ELF-1 (cell line): ENCODE results near the gene AHCYL2.
"Not testable (repeated sequence)": the region's sequence is repeated elsewhere in the genome, so short reads cannot be mapped to it uniquely, and the experiment has no call there.

ENCODE experiments used
- DNase-seq: peaks from one replicate; pipeline ENCODE4 v3.0.0-alpha.2; 2016; ENCODE audit warnings: low read depth, low spot score

The AHCYL2 gene

GRCh38 chr7:129423700-129424410 lies 199.0 kb downstream of the AHCYL2 start:
- no peak for DNase-seq

GRCh38 chr7:129426482-129426881 lies 201.7 kb downstream of the AHCYL2 start:
- no peak for DNase-seq

GRCh38 chr7:129427526-129428045 lies 202.8 kb downstream of the AHCYL2 start:
- no peak for DNase-seq

DNA sequence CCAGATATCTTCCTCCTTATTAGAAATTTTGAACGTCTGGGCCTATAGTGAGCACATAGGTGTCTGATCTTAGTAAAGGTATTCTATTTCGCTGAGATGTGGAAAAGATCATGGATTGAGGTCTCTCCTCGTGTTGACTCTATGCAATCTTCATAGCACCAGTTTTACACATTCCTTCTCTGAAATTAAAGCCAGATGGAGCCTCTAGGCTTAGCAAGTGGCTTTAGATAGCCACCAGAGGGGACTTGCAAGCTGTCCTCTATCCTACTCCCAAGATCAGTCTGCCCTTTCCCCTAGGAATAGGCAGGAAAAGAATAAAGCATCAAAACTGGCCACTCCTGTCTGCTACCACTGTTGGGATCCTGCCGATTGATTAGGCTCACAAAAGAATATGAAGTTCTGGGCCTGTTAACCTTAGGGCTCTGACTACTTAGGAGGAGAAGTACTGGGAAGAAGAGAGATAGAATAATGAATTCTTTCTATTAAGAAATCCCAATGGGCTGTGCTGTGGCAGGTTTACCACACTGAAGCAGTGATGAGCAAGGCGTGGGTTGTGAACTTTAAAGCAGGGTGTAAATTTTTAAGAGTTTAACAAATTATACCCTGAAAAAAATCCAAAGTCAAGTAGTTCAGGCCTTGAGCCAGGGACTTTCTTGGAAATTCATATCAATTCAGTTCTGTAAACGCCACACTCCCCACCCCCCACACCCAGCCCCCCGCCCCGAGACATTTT lies 207.2 kb downstream of the AHCYL2 start:
- no peak for DNase-seq

- peak; percentile 94 for DNase-seq
These were observed 209.2 kb downstream of the AHCYL2 start, which contains the start of gene STRIP2 for GRCh38 chr7:129433847-129434674. STRIP2 (plus strand) TSS chr7:129434432; CDS start chr7:129434473, 41 bp downstream.

DNA sequence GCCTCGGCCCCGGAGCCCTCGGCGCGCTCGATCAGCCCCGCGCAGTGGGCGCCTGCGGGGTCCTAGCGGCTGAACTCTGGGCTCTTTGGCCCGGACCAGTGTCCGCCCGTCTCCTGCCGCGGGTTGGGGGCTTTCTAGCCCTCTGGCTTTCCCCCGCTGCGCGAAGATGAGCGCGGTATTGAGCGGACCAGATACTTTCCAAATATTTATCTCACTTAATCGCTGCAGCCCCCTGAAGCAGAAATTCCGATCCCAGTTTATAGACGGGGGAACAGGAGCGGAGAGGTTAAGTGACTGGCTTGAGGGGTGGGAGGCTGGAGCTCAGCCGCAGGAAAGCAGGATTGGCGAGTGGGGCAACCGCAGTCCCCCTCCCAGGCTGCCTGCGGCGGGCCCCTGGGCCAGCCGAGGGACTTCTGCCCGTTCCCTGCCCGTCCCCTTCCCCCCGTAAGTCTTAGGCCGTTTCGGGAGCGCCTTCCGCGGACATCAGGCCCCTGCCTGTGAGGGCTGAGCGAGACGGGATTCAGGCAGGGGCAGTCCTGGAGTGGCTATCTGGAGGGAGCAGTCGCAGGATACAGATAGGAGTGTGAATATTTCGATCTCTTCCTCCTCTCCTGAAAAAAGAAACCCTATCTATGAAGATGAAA lies 210.0 kb downstream of the AHCYL2 start:
- peak; percentile 71 for DNase-seq

DNA sequence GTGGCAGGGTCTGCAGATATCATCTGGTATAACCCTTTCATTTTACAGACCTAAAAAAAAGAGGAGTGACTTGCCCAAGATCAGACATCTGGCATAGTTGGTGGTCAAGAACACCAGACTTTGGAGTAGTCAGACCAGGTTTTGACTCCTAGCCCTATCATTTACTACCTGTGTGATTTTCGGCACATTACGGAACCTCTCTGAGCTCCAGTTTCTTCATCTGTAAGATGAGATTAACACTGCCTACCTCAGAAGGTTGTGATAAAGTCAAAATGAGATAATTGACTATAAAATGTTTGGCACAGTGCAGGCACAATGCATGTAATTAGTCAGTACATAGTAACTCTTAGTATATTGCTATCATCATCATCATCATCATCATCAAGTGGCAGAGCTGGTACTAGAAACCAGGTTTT lies 210.6 kb downstream of the AHCYL2 start:
- DNase-seq, result no peak

DNA sequence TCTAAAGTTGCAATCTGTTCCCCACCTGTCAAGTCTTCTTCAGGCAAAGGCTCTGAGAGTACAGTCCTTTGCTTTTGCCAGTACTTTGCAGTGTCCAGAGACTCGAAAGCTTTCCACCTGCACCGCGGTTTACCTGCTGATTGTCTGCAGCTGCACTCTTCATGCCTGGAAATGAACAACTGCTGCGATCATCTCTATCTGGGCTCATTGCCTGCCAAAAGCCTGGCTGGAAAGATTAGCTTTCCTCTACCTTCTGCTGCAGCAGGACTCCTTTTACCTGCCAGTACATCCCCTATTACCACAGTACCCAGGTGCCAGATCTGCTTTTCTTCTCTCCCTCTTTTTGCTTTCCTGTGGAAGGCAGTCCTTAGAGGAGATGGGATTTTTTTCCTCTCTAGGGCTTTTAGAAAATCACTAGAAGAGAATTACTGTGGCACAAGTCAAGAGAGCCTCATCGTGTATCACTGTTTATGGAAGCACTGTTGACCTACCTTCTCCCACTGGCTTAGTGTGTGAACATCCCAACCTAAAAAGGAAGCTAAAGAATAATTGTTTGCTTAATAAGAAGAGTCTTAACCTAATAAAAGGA lies 211.6 kb downstream of the AHCYL2 start:
- DNase-seq, result no peak

DNA sequence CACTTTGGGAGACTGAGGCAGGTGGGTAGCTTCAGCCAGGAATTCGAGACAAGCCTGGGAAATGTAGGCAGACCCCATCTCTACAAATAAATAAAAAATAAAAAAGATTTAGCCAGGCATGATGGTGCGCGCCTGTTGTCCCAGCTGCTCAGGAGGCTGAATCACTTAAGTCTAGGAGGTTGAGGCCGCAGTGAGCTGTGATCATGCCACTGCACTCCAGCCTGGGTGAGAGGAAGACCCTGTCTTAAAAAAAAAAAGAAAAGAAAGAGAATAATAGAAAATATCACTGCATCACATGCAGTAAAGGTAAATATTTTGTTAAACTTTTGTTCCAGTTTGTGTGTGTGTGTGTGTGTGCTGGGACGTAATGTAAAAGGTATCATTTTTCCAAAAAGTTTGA lies 212.4 kb downstream of the AHCYL2 start:
- DNase-seq, result no peak

DNA sequence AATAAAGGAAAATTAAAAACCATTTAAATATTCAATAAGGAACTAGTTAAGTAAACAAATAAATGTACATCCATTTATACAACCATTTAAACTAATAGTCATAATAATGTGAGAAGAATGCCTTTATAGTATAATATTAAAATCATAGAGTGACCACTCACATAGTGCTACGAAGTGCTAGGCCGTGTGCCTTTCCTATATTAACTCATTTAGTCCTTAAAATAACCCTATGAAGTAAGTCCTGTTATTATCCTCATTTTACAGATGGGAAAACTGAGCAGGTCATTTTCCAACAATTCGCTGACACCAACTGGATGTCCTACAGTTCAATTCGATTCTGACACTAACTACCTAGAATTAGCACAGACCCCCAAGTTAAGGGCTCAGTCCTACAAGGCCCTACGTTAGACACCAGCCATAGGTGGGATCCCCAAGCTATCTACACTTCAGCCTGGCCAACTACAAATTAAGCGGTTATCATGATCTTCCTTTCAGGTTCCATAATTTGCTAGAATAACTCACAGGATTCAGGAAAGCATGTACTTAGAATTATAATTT lies 213.5 kb downstream of the AHCYL2 start:
- DNase-seq, result no peak

DNA sequence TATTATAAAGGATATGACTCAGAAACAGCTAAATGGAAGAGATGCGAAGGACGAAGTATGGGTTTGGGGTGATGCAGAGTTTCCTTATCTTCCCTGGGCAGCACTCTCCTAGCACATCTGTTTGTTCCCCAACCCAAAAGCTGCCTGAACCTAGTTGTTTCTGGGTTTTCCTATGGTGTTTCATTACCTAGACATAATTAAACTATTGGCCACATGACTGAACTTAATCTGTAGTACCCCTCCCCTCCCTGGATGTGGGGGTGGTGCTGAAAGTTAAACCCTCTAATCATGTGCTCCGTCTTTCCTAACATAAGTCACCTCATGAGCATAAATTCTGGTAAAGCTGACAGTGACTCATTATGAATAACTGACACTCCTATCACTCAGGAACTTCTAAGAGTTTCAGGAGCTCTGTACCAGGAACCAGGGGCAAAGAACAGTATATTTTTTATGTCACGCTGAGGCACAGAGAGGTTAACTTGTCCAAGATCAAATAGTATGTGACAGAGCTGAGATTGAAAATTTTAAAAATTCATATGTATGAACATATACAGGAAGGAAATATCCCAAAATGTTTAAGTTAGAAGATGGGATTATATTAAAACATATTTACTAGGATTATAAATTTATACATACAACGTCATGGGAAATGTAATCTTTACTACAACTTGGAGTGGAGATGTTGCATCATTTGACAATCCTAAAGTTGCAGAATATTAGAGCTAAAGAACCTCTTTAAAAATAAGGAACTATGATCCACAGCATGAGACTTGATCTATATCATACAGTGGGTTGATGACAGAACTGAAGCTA lies 214.2 kb downstream of the AHCYL2 start:
- no peak for DNase-seq

DNA sequence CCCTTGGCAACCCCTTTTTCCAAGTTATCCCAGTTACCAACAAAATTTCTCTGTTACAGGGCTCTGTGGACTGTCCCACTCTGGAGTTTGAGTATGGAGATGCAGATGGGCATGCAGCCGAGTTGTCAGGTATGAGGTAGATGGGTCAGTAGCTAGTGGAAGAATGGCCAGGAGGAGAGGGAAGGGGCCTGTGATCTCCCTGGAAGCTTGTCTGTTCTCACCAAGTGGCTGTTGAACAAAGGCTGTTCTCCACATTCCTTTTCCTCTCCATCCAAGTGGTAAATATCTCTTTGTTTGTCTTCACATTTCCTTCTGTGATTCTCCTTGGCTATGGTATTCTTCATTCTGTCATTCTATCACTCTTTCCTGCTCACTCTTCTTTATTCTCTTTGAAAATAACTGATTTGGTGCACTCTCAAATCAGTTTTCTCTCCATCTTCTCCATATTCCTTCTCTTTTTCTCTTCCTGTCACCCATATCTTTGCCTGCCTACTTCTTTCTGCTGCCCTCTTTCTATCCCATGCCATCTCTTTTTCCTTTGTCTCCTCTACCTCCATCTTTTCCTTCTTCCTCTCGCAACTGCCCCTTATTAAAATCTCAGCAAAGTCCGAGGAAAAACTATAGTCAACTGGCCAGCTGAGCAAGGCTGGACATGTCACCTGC lies 215.3 kb downstream of the AHCYL2 start:
- no peak for DNase-seq

DNA sequence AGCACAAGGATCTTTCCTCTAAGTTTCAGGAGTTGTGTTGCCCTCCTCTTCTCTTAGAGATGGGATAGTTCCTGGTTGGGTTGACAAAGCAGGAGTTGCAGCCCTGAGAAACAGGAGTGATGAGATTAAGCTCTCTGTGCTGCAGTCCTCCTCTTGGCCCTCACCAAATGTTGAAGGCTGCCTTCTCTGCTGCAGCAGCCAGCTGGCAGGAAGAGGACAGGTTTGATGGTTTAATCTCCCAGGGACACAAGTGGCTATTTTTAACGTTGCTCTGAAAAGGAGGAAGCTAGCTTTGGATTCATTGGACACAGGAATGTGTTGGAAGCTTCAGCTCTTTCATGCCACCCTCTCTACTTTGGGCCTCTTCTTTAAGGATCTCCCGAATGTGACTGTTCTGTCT lies 218.8 kb downstream of the AHCYL2 start:
- DNase-seq, result no peak

GRCh38 chr7:129444776-129445175 lies 219.9 kb downstream of the AHCYL2 start:
- DNase-seq, result not testable (repeated sequence)

DNA sequence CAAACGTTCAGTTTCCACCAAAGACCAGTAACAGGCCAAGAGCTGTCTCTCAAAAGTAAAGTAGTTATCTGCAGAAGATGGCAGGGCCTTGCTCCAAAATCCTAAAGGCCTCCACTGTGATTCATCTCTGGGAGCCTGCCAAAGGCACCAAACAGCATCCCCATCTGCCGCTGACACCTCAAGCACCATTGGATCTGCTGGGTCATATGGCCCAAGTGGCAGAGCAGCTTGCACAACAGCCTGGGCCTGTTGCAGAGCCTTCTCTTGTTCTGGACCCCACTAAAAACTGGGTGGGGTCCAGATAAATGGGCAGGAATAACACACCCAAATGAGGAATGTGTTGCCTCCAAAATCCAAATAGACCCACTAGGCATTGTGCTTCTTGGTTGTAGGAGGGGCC lies 222.1 kb downstream of the AHCYL2 start:
- DNase-seq, result not testable (repeated sequence)

- DNase-seq, result not testable (repeated sequence)
These were observed 222.6 kb downstream of the AHCYL2 start for GRCh38 chr7:129447445-129447844.

GRCh38 chr7:129448608-129449007 lies 223.8 kb downstream of the AHCYL2 start:
- DNase-seq, result not testable (repeated sequence)

- DNase-seq, result no peak
These were observed 225.5 kb downstream of the AHCYL2 start for GRCh38 chr7:129450295-129450694.

- DNase-seq, result no peak
These were observed 227.9 kb downstream of the AHCYL2 start for GRCh38 chr7:129452589-129453231.
